ENCODE measurements around the gene KRTAP19-2. TPM values are rescaled to one million over a fixed set of nuclear protein-coding genes. Genes with fewer than 3 reads are reported as not detected.

KRTAP19-2 gene
- total and polyA plus RNA-seq, 2 experiments from 2014 or later: not detected

Small RNAs within 50 kb of the gene (small RNA-seq; reads per million reads assigned to genes)
- gene AP000567.1: not detected
- not detected for gene KRTAP19-10P
- not detected for gene KRTAP19-11P
- not detected for gene KRTAP19-9P

Other genes starting within 250 kb of the KRTAP19-2 start
- not detected in 2 replicates for gene KRTAP24-1, start 204.5 kb downstream of the KRTAP19-2 start, total RNA-seq
- gene KRTAP24-1, start 204.5 kb downstream of the KRTAP19-2 start, polyA plus RNA-seq: not detected in 2 replicates
- not detected in 2 replicates for gene KRTAP25-1, start 197.9 kb downstream of the KRTAP19-2 start, total RNA-seq
- not detected in 2 replicates for gene KRTAP25-1, start 197.9 kb downstream of the KRTAP19-2 start, polyA plus RNA-seq
- not detected in 2 replicates for gene KRTAP26-1, start 167.1 kb downstream of the KRTAP19-2 start, total RNA-seq
- gene KRTAP26-1, start 167.1 kb downstream of the KRTAP19-2 start, polyA plus RNA-seq: not detected in 2 replicates
- gene KRTAP27-1, start 149.7 kb downstream of the KRTAP19-2 start, total RNA-seq: not detected in 2 replicates
- gene KRTAP27-1, start 149.7 kb downstream of the KRTAP19-2 start, polyA plus RNA-seq: not detected in 2 replicates
- gene KRTAP23-1, start 138.8 kb downstream of the KRTAP19-2 start, total RNA-seq: not detected in 2 replicates
- gene KRTAP23-1, start 138.8 kb downstream of the KRTAP19-2 start, polyA plus RNA-seq: not detected in 2 replicates
- not detected in 2 replicates for gene KRTAP13-2, start 115.2 kb downstream of the KRTAP19-2 start, total RNA-seq
- not detected in 2 replicates for gene KRTAP13-2, start 115.2 kb downstream of the KRTAP19-2 start, polyA plus RNA-seq
- gene KRTAP13-1, start 91.4 kb downstream of the KRTAP19-2 start, total RNA-seq: not detected in 2 replicates
- not detected in 2 replicates for gene KRTAP13-1, start 91.4 kb downstream of the KRTAP19-2 start, polyA plus RNA-seq
- gene KRTAP13-3, start 61.5 kb downstream of the KRTAP19-2 start, total RNA-seq: not detected in 2 replicates
- not detected in 2 replicates for gene KRTAP13-3, start 61.5 kb downstream of the KRTAP19-2 start, polyA plus RNA-seq
- not detected in 2 replicates for gene KRTAP13-4, start 57.2 kb downstream of the KRTAP19-2 start, total RNA-seq
- gene KRTAP13-4, start 57.2 kb downstream of the KRTAP19-2 start, polyA plus RNA-seq: not detected in 2 replicates
- not detected in 2 replicates for gene KRTAP15-1, start 47.2 kb downstream of the KRTAP19-2 start, total RNA-seq
- gene KRTAP15-1, start 47.2 kb downstream of the KRTAP19-2 start, polyA plus RNA-seq: not detected in 2 replicates
- gene KRTAP19-1, start 7.1 kb downstream of the KRTAP19-2 start, total RNA-seq: not detected in 2 replicates
- not detected in 2 replicates for gene KRTAP19-1, start 7.1 kb downstream of the KRTAP19-2 start, polyA plus RNA-seq
- gene KRTAP19-3, start 4.6 kb upstream of the KRTAP19-2 start, total RNA-seq: not detected in 2 replicates
- not detected in 2 replicates for gene KRTAP19-3, start 4.6 kb upstream of the KRTAP19-2 start, polyA plus RNA-seq
- not detected in 2 replicates for gene KRTAP19-4, start 9.7 kb upstream of the KRTAP19-2 start, total RNA-seq
- not detected in 2 replicates for gene KRTAP19-4, start 9.7 kb upstream of the KRTAP19-2 start, polyA plus RNA-seq
- not detected in 2 replicates for gene KRTAP19-5, start 14.7 kb upstream of the KRTAP19-2 start, total RNA-seq
- not detected in 2 replicates for gene KRTAP19-5, start 14.7 kb upstream of the KRTAP19-2 start, polyA plus RNA-seq
- gene KRTAP19-6, start 54.4 kb upstream of the KRTAP19-2 start, total RNA-seq: not detected in 2 replicates
- not detected in 2 replicates for gene KRTAP19-6, start 54.4 kb upstream of the KRTAP19-2 start, polyA plus RNA-seq
- not detected in 2 replicates for gene KRTAP19-7, start 73.9 kb upstream of the KRTAP19-2 start, total RNA-seq
- gene KRTAP19-7, start 73.9 kb upstream of the KRTAP19-2 start, polyA plus RNA-seq: not detected in 2 replicates
- not detected in 2 replicates for gene KRTAP22-2, start 103.0 kb upstream of the KRTAP19-2 start, total RNA-seq
- gene KRTAP22-2, start 103.0 kb upstream of the KRTAP19-2 start, polyA plus RNA-seq: not detected in 2 replicates
- not detected in 2 replicates for gene KRTAP6-3, start 105.0 kb upstream of the KRTAP19-2 start, total RNA-seq
- gene KRTAP6-3, start 105.0 kb upstream of the KRTAP19-2 start, polyA plus RNA-seq: not detected in 2 replicates
- gene KRTAP6-2, start 111.5 kb upstream of the KRTAP19-2 start, total RNA-seq: not detected in 2 replicates
- not detected in 2 replicates for gene KRTAP6-2, start 111.5 kb upstream of the KRTAP19-2 start, polyA plus RNA-seq
- not detected in 2 replicates for gene KRTAP22-1, start 113.7 kb upstream of the KRTAP19-2 start, total RNA-seq
- not detected in 2 replicates for gene KRTAP22-1, start 113.7 kb upstream of the KRTAP19-2 start, polyA plus RNA-seq
- gene KRTAP6-1, start 126.5 kb upstream of the KRTAP19-2 start, total RNA-seq: not detected in 2 replicates
- gene KRTAP6-1, start 126.5 kb upstream of the KRTAP19-2 start, polyA plus RNA-seq: not detected in 2 replicates
- not detected in 2 replicates for gene KRTAP20-1, start 129.0 kb upstream of the KRTAP19-2 start, total RNA-seq
- not detected in 2 replicates for gene KRTAP20-1, start 129.0 kb upstream of the KRTAP19-2 start, polyA plus RNA-seq
- gene KRTAP20-4, start 133.2 kb upstream of the KRTAP19-2 start, total RNA-seq: not detected in 2 replicates
- gene KRTAP20-4, start 133.2 kb upstream of the KRTAP19-2 start, polyA plus RNA-seq: not detected in 2 replicates
- not detected in 2 replicates for gene KRTAP20-2, start 147.8 kb upstream of the KRTAP19-2 start, total RNA-seq
- not detected in 2 replicates for gene KRTAP20-2, start 147.8 kb upstream of the KRTAP19-2 start, polyA plus RNA-seq
- gene KRTAP20-3, start 155.4 kb upstream of the KRTAP19-2 start, total RNA-seq: not detected in 2 replicates
- gene KRTAP20-3, start 155.4 kb upstream of the KRTAP19-2 start, polyA plus RNA-seq: not detected in 2 replicates
- gene KRTAP21-3, start 231.3 kb upstream of the KRTAP19-2 start, total RNA-seq: not detected in 2 replicates
- gene KRTAP21-3, start 231.3 kb upstream of the KRTAP19-2 start, polyA plus RNA-seq: not detected in 2 replicates

Data from hepatocyte (in vitro differentiated cells).